ENCODE data around the gene DOHH.

DOHH gene

DNA sequence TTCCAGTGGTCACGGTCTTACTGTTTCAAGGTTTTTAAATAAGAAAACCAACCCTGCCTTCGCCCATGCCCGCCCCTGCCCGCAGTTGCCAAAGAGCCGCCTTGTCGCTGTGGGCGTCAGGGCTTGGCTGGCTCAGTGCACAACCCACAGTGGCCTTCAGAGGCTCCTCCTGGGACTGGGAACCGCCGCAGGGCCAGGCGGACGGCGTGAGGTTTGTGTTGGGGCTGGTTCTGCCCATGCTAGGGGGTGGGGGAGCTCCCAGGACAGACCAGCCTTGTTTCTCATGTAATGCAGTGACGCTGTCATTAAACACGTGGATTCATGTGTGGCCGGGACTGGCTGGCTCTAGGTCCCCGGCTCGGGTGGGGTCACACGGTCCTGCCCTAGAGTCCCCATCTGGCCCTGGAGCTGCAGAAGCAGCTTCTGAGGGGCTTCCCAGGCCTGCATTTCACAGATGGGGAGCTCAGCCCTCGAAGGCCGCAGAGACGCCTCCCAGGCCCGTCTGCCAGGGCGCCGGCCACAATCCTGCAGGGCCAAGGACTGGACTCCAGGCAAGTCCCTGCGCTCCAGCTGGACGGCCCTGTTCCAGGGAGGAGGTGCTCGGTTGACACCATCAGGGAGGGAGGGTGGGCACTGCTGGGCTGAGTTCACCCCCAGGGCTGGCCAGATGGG is 36.1 kb upstream of the DOHH start:
- Histone ChIP-seq H3K36me3 (replicated peaks) (peaks cover 37% of the 10 kb centered on the region), H3K27me3 (replicated peaks) (no peaks in the 10 kb centered on the region), H3K4me3 (ENCODE audit: low read depth, low read length) (no peak overlapping the region), H3K27ac (no peak overlapping the region)
- no peak for DNase-seq
- TF ChIP-seq, protein P1, sequence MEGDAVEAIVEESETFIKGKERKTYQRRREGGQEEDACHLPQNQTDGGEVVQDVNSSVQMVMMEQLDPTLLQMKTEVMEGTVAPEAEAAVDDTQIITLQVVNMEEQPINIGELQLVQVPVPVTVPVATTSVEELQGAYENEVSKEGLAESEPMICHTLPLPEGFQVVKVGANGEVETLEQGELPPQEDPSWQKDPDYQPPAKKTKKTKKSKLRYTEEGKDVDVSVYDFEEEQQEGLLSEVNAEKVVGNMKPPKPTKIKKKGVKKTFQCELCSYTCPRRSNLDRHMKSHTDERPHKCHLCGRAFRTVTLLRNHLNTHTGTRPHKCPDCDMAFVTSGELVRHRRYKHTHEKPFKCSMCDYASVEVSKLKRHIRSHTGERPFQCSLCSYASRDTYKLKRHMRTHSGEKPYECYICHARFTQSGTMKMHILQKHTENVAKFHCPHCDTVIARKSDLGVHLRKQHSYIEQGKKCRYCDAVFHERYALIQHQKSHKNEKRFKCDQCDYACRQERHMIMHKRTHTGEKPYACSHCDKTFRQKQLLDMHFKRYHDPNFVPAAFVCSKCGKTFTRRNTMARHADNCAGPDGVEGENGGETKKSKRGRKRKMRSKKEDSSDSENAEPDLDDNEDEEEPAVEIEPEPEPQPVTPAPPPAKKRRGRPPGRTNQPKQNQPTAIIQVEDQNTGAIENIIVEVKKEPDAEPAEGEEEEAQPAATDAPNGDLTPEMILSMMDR (IDR thresholded peaks at IDR 0.05; ENCODE audit: low read depth, low read length, missing control alignments) = no peak
- in situ Hi-C loops (cut with HindIII; ENCODE audit: low pct_ligation_motif_present, low sequenced_read_pairs) = no loop called here

DNA sequence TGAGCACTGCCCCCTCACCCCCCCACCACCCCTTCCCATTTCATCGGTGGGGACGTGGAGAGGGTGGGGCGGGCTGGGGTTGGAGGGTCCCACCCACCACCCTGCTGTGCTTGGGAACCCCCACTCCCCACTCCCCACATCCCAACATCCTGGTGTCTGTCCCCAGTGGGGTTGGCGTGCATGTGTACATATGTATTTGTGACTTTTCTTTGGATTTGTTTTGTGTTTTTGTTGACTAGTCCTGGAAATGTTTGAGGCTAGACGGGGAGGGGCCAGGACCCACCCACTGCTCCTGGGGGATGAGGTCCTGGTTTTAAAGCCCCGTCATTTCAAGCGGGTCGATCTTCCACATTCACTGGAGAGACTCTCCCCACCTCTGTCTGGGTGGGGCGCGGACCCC is 35.5 kb upstream of the DOHH start:
- no peak overlapping the region for H3K27ac ChIP-seq
- in situ Hi-C loops (cut with HindIII; ENCODE audit: low pct_ligation_motif_present, low sequenced_read_pairs) = no loop called here
- no peak overlapping the region for H3K4me3 ChIP-seq (ENCODE audit: low read depth, low read length)
- H3K27me3 ChIP-seq (replicated peaks) = no peaks in the 10 kb centered on the region
- TF ChIP-seq, protein P1 (IDR thresholded peaks at IDR 0.05; ENCODE audit: low read depth, low read length, missing control alignments) = no peak
- peaks cover 42% of the 10 kb centered on the region for H3K36me3 ChIP-seq (replicated peaks)
- DNase-seq = no peak

DNA sequence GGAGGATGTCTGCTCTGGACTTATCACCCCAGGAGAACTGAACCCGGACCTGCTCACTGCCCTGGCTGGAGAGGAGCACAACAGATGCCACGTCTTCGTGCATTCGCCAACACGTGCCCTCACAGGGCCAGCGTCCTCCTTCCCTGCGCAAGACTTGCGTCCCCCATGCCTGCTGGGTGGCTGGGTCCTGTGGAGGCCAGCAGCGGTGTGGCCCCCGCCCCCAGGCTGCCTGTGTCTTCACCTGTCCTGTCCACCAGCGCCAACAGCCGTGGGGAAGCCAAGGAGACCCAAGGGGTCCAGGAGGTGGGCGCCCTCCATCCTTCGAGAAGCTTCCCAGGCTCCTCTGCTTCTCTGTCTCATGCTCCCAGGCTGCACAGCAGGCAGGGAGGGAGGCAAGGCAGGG is 35.1 kb upstream of the DOHH start:
- no peaks in the 10 kb centered on the region for H3K27me3 ChIP-seq (replicated peaks)
- H3K27ac ChIP-seq = no peak overlapping the region
- DNase-seq = no peak
- TF ChIP-seq, protein P1 (IDR thresholded peaks at IDR 0.05; ENCODE audit: low read depth, low read length, missing control alignments) = no peak
- in situ Hi-C loops (cut with HindIII; ENCODE audit: low pct_ligation_motif_present, low sequenced_read_pairs) = no loop called here
- no peak overlapping the region for H3K4me3 ChIP-seq (ENCODE audit: low read depth, low read length)
- peaks cover 42% of the 10 kb centered on the region for H3K36me3 ChIP-seq (replicated peaks)

DNA sequence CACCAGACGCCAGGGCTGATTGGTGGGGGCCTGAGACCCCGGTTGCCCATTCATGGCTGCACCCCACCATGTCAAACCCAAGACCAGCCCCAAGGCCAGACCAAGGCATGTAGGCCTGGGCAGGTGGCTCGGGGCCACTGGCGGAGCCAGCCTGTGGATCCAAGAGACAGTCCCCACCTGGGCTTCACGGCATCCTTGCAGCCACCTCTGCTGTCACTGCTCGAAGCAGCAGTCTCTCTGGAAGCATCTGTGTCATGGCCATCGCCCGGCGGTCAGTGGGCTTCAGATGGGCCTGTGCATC is 34.7 kb upstream of the DOHH start:
- no peak overlapping the region for H3K27ac ChIP-seq
- peaks cover 44% of the 10 kb centered on the region for H3K36me3 ChIP-seq (replicated peaks)
- H3K4me3 ChIP-seq (ENCODE audit: low read depth, low read length) = no peak overlapping the region
- TF ChIP-seq, protein P1 (IDR thresholded peaks at IDR 0.05; ENCODE audit: low read depth, low read length, missing control alignments) = no peak
- in situ Hi-C loops (cut with HindIII; ENCODE audit: low pct_ligation_motif_present, low sequenced_read_pairs) = no loop called here
- DNase-seq = no peak
- no peaks in the 10 kb centered on the region for H3K27me3 ChIP-seq (replicated peaks)

GRCh38 chr19:3534375-3535234 is 34.1 kb upstream of the DOHH start:
- Histone ChIP-seq H3K4me3 (ENCODE audit: low read depth, low read length) (no peak overlapping the region), H3K27ac (no peak overlapping the region), H3K36me3 (replicated peaks) (peaks cover 44% of the 10 kb centered on the region), H3K27me3 (replicated peaks) (no peaks in the 10 kb centered on the region)
- in situ Hi-C loops (cut with HindIII; ENCODE audit: low pct_ligation_motif_present, low sequenced_read_pairs) = no loop called here
- no peak for DNase-seq
- TF ChIP-seq, protein P1 (IDR thresholded peaks at IDR 0.05; ENCODE audit: low read depth, low read length, missing control alignments) = no peak
